Neural progenitor cell (in vitro differentiated cells): ENCODE data around the gene ITPRIPL2. TPM values are rescaled to one million over a fixed set of nuclear protein-coding genes. Genes with fewer than 3 reads are reported as not detected.
A peak's percentile ranks its signal among the peaks of the same experiment; 100 is the strongest.

Source experiments
- DNase-seq: peaks from one replicate; pipeline ENCODE4 v3.0.0-alpha.2; 2016; ENCODE audit warnings: low spot score
- H2AFZ ChIP-seq: fragments of 200-600 bp; sonication (generic); replicated peaks from 2 replicates; pipeline ENCODE4 v1.6.1; 2016; ENCODE audit warnings: antibody characterized with exemption
- H3F3A ChIP-seq: fragments of 200-600 bp; sonication (generic); 2 replicates; pipeline ENCODE4 v1.6.1; 2016; ENCODE audit warnings: antibody characterized with exemption, low read depth
- H3K27ac ChIP-seq: fragments of 200-600 bp; sonication (generic); 2 replicates; pipeline ENCODE4 v1.5.1; 2016; ENCODE audit warnings: mild to moderate bottlenecking
- H3K27me3 ChIP-seq: fragments of 200-600 bp; sonication (generic); 2 replicates; pipeline ENCODE4 v1.6.1; 2016; ENCODE audit warnings: mild to moderate bottlenecking, moderate library complexity
- H3K36me3 ChIP-seq: fragments of 200-600 bp; sonication (generic); 2 replicates; pipeline ENCODE4 v1.5.1; 2016
- H3K4me1 ChIP-seq: fragments of 200-600 bp; sonication (generic); 2 replicates; pipeline ENCODE4 v1.6.1; 2016; ENCODE audit warnings: mixed run types
- H3K4me2 ChIP-seq: fragments of 200-600 bp; sonication (generic); 2 replicates; pipeline ENCODE4 v1.6.1; 2016
- H3K4me3 ChIP-seq: fragments of 200-600 bp; sonication (generic); 2 replicates; pipeline ENCODE4 v1.5.1; 2016
- H3K79me2 ChIP-seq: fragments of 200-600 bp; sonication (generic); 2 replicates; pipeline ENCODE4 v1.6.1; 2016; ENCODE audit warnings: low read depth
- H3K9ac ChIP-seq: fragments of 200-600 bp; sonication (generic); 2 replicates; pipeline ENCODE4 v1.6.1; 2016
- H3K9me3 ChIP-seq: fragments of 200-600 bp; sonication (generic); 2 replicates; pipeline ENCODE4 v1.5.1; 2016; ENCODE audit warnings: low read depth
- H4K20me1 ChIP-seq: fragments of 200-600 bp; sonication (generic); 2 replicates; pipeline ENCODE4 v1.6.1; 2016; ENCODE audit warnings: low read depth
- H3K27ac Mint-ChIP-seq: 3 replicates; pipeline ENCODE4 v1.8.0; 2021; ENCODE audit warnings: mixed read lengths
- H3K27me3 Mint-ChIP-seq: 2 replicates; pipeline ENCODE4 v1.8.0; 2022; ENCODE audit warnings: low read depth, mild to moderate bottlenecking, inconsistent platforms, moderate library complexity, mixed read lengths; ENCODE audit not compliant: insufficient read depth
- H3K36me3 Mint-ChIP-seq: 3 replicates; pipeline ENCODE4 v1.8.0; 2021; ENCODE audit warnings: mixed read lengths
- H3K4me1 Mint-ChIP-seq: 3 replicates; pipeline ENCODE4 v1.8.0; 2021; ENCODE audit warnings: mixed read lengths
- H3K4me3 Mint-ChIP-seq: 3 replicates; pipeline ENCODE4 v1.8.0; 2021; ENCODE audit warnings: mild to moderate bottlenecking, moderate library complexity, mixed read lengths
- H3K9me3 Mint-ChIP-seq: 3 replicates; pipeline ENCODE4 v1.8.0; 2020; ENCODE audit warnings: mixed read lengths
- EZH2 ChIP-seq: fragments of 200-600 bp; sonication (generic); IDR thresholded peaks from 2 replicates; pipeline ENCODE4 v1.6.1; 2017; ENCODE audit warnings: antibody characterized with exemption, mild to moderate bottlenecking, moderate library complexity
- EZH2phosphoT487 ChIP-seq: fragments of 200-600 bp; sonication (generic); IDR thresholded peaks from 2 replicates; pipeline ENCODE4 v1.6.1; 2017; ENCODE audit warnings: antibody characterized with exemption
- total RNA-seq: library from RNA; depleted of rRNA; stranded (reverse); fragments of >200 nt; gene quantifications from 2 replicates; pipeline ENCODE4 v1.2.3, GENCODE V29; 2015; ENCODE audit warnings: low replicate concordance
- TF ChIP-seq, protein P1 (sequence below): fragments of 200-600 bp; sonication (generic); IDR thresholded peaks from 2 replicates; pipeline ENCODE4 v1.5.1; 2017; ENCODE audit warnings: antibody characterized with exemption, mild to moderate bottlenecking

The ITPRIPL2 gene
- total RNA-seq, 1 donor from 2014 or later = 3.7 TPM

DNA sequence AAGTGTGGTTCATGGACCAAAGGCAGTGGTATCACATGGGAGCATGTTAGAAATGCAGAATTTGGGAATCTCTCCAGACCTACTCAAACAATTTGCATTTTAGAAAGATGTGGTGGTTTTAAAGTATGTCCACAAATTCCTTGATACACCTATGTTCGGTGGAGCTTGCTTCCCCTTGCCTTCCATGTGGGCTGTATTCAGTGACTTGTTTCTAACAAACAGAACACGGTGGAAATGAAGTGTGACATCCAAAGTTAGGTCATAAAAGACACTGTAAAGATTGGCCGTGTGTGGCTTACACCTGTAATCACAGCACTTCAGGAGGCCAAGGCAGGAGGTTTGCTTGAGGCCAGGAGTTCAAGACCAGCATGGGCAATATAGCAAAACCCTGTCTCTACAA is 29.6 kb upstream of the ITPRIPL2 start:
- H3K4me2 ChIP-seq = no peak overlapping the region
- no peaks in the 10 kb centered on the region for H4K20me1 ChIP-seq
- H3K4me3 ChIP-seq = no peak overlapping the region
- TF ChIP-seq, protein P1, sequence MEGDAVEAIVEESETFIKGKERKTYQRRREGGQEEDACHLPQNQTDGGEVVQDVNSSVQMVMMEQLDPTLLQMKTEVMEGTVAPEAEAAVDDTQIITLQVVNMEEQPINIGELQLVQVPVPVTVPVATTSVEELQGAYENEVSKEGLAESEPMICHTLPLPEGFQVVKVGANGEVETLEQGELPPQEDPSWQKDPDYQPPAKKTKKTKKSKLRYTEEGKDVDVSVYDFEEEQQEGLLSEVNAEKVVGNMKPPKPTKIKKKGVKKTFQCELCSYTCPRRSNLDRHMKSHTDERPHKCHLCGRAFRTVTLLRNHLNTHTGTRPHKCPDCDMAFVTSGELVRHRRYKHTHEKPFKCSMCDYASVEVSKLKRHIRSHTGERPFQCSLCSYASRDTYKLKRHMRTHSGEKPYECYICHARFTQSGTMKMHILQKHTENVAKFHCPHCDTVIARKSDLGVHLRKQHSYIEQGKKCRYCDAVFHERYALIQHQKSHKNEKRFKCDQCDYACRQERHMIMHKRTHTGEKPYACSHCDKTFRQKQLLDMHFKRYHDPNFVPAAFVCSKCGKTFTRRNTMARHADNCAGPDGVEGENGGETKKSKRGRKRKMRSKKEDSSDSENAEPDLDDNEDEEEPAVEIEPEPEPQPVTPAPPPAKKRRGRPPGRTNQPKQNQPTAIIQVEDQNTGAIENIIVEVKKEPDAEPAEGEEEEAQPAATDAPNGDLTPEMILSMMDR = no peak
- TF ChIP-seq EZH2 = no peak
- TF ChIP-seq EZH2phosphoT487 = no peak
- H3K4me3 Mint-ChIP-seq = no peak overlapping the region
- H3K27me3 Mint-ChIP-seq = peaks cover 3% of the 10 kb centered on the region
- no peaks in the 10 kb centered on the region for H3K9me3 Mint-ChIP-seq
- H3K4me1 ChIP-seq = no peaks in the 10 kb centered on the region
- no peaks in the 10 kb centered on the region for H3K9me3 ChIP-seq
- no peaks in the 10 kb centered on the region for H3K79me2 ChIP-seq
- H3K27ac ChIP-seq = no peak overlapping the region
- H3F3A ChIP-seq = no peaks in the 10 kb centered on the region
- peaks cover 24% of the 10 kb centered on the region for H3K27me3 ChIP-seq
- no peak overlapping the region for H2AFZ ChIP-seq
- H3K9ac ChIP-seq = no peak overlapping the region
- peaks cover 8% of the 10 kb centered on the region for H3K36me3 ChIP-seq
- H3K4me1 Mint-ChIP-seq = peaks cover 2% of the 10 kb centered on the region
- DNase-seq = no peak
- no peak overlapping the region for H3K27ac Mint-ChIP-seq
- peaks cover 20% of the 10 kb centered on the region for H3K36me3 Mint-ChIP-seq

DNA sequence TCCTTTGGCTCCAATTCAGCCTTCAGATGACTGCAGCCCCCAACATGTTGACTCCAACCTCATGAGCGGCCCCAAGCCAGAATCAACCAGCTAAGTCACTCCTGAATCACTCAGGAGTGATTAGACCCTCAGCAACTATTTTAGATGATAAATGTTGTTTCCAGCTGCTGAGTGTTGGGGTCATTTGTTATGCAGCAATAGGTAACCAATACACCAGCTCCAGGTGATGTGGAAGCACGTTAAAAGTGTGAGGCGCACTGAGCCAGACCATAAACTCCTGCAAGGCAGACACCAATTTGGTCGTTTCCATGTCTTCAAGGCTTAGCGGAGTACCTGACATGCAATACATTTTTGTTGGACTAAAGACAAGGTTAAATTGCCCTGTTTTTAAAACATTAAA is 28.9 kb upstream of the ITPRIPL2 start:
- peaks cover 2% of the 10 kb centered on the region for H3K4me1 Mint-ChIP-seq

DNA sequence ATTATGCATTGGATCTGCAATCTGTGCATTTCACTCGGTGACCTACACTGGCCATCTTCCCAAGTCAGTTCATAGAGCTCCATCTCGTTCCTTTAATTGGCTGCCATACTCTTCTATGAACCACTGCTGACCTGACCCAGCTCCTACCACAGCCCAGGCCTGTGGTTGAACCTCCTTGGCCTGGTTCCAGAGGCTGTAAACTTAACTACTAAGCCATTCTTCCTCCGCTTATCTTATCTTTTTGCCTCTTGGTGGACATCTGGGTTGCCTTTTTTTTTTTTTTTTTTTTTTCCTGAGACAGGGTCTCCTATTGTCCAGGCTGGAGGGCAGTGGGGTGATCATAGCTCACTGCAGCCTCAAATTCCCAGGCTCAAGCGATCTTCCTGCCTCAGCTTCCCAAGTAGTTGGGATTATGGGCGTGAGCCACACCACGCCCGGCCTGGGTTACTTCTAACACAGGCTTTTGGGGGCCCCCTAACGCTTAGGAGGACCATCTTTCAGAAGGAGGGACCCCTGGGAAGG is 28.0 kb upstream of the ITPRIPL2 start:
- H3K36me3 ChIP-seq = peaks cover 6% of the 10 kb centered on the region
- no peak overlapping the region for H3K9ac ChIP-seq
- Mint-ChIP-seq H3K36me3 (peaks cover 13% of the 10 kb centered on the region), H3K27me3 (peaks cover 3% of the 10 kb centered on the region), H3K4me1 (peaks cover 2% of the 10 kb centered on the region), H3K27ac (no peak overlapping the region), H3K9me3 (no peaks in the 10 kb centered on the region), H3K4me3 (no peak overlapping the region)
- no peaks in the 10 kb centered on the region for H3K4me1 ChIP-seq
- no peaks in the 10 kb centered on the region for H4K20me1 ChIP-seq
- no peaks in the 10 kb centered on the region for H3K9me3 ChIP-seq
- no peak for DNase-seq
- no peak overlapping the region for H3K27ac ChIP-seq
- no peak overlapping the region for H2AFZ ChIP-seq
- no peak for TF ChIP-seq EZH2phosphoT487
- H3K27me3 ChIP-seq = peaks cover 24% of the 10 kb centered on the region
- no peaks in the 10 kb centered on the region for H3F3A ChIP-seq
- no peaks in the 10 kb centered on the region for H3K79me2 ChIP-seq
- H3K4me2 ChIP-seq = peak overlapping the region; percentile 74
- H3K4me3 ChIP-seq = no peak overlapping the region

More for the DNA sequence above, 28.9 kb upstream of the ITPRIPL2 start:
- H3F3A ChIP-seq = no peaks in the 10 kb centered on the region
- no peak overlapping the region for H2AFZ ChIP-seq
- no peak overlapping the region for H3K9ac ChIP-seq
- peaks cover 24% of the 10 kb centered on the region for H3K27me3 ChIP-seq
- no peak overlapping the region for H3K4me3 Mint-ChIP-seq
- no peaks in the 10 kb centered on the region for H4K20me1 ChIP-seq
- no peak overlapping the region for H3K27ac ChIP-seq
- no peaks in the 10 kb centered on the region for H3K4me1 ChIP-seq
- no peak overlapping the region for H3K4me2 ChIP-seq
- H3K36me3 ChIP-seq = peaks cover 8% of the 10 kb centered on the region
- no peak for DNase-seq
- H3K27ac Mint-ChIP-seq = no peak overlapping the region
- H3K4me3 ChIP-seq = no peak overlapping the region
- peaks cover 15% of the 10 kb centered on the region for H3K36me3 Mint-ChIP-seq
- no peaks in the 10 kb centered on the region for H3K79me2 ChIP-seq
- H3K9me3 Mint-ChIP-seq = no peaks in the 10 kb centered on the region
- no peaks in the 10 kb centered on the region for H3K9me3 ChIP-seq
- TF ChIP-seq, protein P1 = no peak
- TF ChIP-seq EZH2 (no peak), EZH2phosphoT487 (no peak)
- peaks cover 3% of the 10 kb centered on the region for H3K27me3 Mint-ChIP-seq

DNA sequence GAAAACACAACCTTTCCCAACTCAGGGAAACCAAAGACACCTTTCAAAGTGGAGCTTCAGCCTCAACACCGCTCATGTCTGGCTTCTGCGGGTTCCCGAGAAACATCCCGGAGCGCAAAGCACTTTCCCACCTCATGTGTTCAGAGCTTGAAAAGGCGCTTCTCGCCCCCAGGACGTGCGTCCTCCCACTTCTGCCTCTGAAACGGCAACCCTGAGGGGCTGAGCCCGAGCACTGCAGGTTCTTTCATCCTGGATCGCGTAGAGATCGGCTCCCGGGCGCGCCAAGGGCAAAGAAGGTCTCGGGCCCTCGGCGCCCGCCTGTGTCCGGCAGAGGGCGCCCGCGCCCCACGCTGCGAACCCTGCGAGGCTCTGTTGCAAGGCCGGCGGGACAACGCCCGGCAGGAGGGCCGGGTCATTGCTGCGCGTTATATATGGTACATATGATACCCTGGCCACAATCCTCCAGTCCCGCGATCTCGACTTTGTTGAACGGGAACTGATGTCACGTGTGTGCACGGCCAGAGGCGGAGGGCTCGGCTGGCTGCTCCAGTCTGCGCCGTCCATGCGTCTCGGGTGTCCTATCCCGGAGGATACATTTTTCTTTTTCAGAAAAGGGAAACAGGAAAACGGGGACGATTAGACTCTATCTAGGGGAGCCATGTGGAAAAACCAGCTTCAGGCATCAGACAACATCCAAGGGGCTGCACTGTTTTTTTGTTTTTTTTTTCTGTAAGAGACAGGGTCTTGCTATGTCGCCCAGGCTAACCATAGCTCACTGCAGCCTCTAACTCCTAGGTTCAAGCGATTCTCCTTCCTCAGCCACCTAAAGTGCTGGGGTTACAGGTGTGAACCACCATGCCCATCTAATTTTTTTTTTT is 27.2 kb upstream of the ITPRIPL2 start:
- Histone ChIP-seq H3K4me2 (peak overlapping the region; percentile 74), H3K79me2 (no peaks in the 10 kb centered on the region), H4K20me1 (no peaks in the 10 kb centered on the region), H3K4me1 (no peaks in the 10 kb centered on the region), H3K27ac (no peak overlapping the region), H3F3A (no peaks in the 10 kb centered on the region), H2AFZ (peak overlapping the region; percentile 86), H3K36me3 (no peaks in the 10 kb centered on the region), H3K27me3 (peaks cover 24% of the 10 kb centered on the region), H3K9me3 (no peaks in the 10 kb centered on the region), H3K4me3 (peak overlapping the region; percentile 46), H3K9ac (no peak overlapping the region)
- peaks cover 2% of the 10 kb centered on the region for H3K4me1 Mint-ChIP-seq
- peak; percentile 89 for DNase-seq
- TF ChIP-seq, protein P1 = peak; percentile 99
- no peak for TF ChIP-seq EZH2
- H3K36me3 Mint-ChIP-seq = peaks cover 7% of the 10 kb centered on the region
- H3K27me3 Mint-ChIP-seq = peaks cover 5% of the 10 kb centered on the region
- H3K4me3 Mint-ChIP-seq = peak overlapping the region; percentile 80
- H3K27ac Mint-ChIP-seq = no peak overlapping the region
- peaks cover 2% of the 10 kb centered on the region for H3K9me3 Mint-ChIP-seq
